B cell (primary cell): ENCODE measurements around the gene C19orf33. TPM values are rescaled to one million over a fixed set of nuclear protein-coding genes. Genes with fewer than 3 reads are reported as not detected.

Experiments used
- ATAC-seq: fragments of 200-7000 bp; cut with Tn5 transposase; one replicate; pipeline ENCODE4 v1.10.0; 2021; ENCODE audit warnings: low read depth, mild to moderate bottlenecking, moderate number of reproducible peaks, moderate library complexity
- CTCF ChIA-PET: fragments of 350-600 bp; sonication (Branson Sonifier 250); formaldehyde crosslinking; loops from one replicate; lab custom pipeline; 2021; ENCODE audit warnings: antibody characterized with exemption, inconsistent platforms; lab: Charles Lee
- POLR2A ChIA-PET: fragments of 350-600 bp; sonication (Branson Sonifier 250); formaldehyde crosslinking; loops from one replicate; lab custom pipeline; 2021; ENCODE audit warnings: antibody characterized with exemption; lab: Charles Lee
- DNase-seq: peaks from one replicate; pipeline ENCODE4 v3.0.0; 2013
- H2AFZ ChIP-seq: 2 replicates; pipeline ENCODE4 v1.6.1; 2012; ENCODE audit warnings: mild to moderate bottlenecking, low read depth, low read length; ENCODE audit not compliant: insufficient read depth, poor library complexity, severe bottlenecking
- H3K27ac ChIP-seq, 2 donors: 1 replicate in 1 of 2; 2 replicates in 1 of 2; pipeline ENCODE4 v1.5.1; 2012 to 2013; ENCODE audit warnings: low read length in 2 of 2, mild to moderate bottlenecking in 2 of 2, moderate library complexity in 1 of 2
- H3K27me3 ChIP-seq, 4 experiments: fragments of 200-600 bp in 1 of 4; sonication (generic) in 1 of 4; replicated peaks in 1 of 4; 1 replicate in 2 of 4; 2 replicates in 2 of 4; pipeline versions ENCODE4 v1.6.1 to v1.7.0; 2013 to 2016; ENCODE audit warnings: low read length in 3 of 4, mild to moderate bottlenecking in 2 of 4, mixed read lengths in 1 of 4, moderate library complexity in 1 of 4; ENCODE audit not compliant: insufficient read depth in 4 of 4, control insufficient read depth in 3 of 4; ENCODE audit errors: control extremely low read depth in 1 of 4
- H3K36me3 ChIP-seq, 2 experiments: replicated peaks in 1 of 2; 1 replicate in 1 of 2; 2 replicates in 1 of 2; pipeline versions ENCODE4 v1.6.1 to v1.7.1; 2013; ENCODE audit warnings: low read length in 1 of 2; ENCODE audit not compliant: insufficient read depth in 2 of 2, control insufficient read depth in 1 of 2; ENCODE audit errors: control extremely low read depth in 1 of 2, extremely low read depth in 1 of 2
- H3K4me1 ChIP-seq, 2 donors: fragments of 200-600 bp in 1 of 2; sonication (generic) in 1 of 2; 1 replicate in 1 of 2; 2 replicates in 1 of 2; pipeline versions ENCODE4 v1.5.1 to v1.6.1; 2013 to 2017; ENCODE audit warnings: low read length in 2 of 2; ENCODE audit not compliant: control insufficient read depth in 2 of 2, insufficient read depth in 2 of 2
- H3K4me2 ChIP-seq: replicated peaks from 2 replicates; pipeline ENCODE3; 2012; ENCODE audit warnings: mild to moderate bottlenecking, low read depth, low read length; ENCODE audit not compliant: poor library complexity, severe bottlenecking
- H3K4me3 ChIP-seq, 5 experiments: fragments of 200-600 bp in 1 of 5; sonication (generic) in 1 of 5; 1 replicate in 3 of 5; 2 replicates in 2 of 5; pipeline versions ENCODE4 v1.5.1 to v1.7.0; 2011 to 2016; ENCODE audit warnings: low read length in 4 of 5, mild to moderate bottlenecking in 4 of 5, low read depth in 2 of 5, control low read depth in 1 of 5, moderate library complexity in 1 of 5; ENCODE audit not compliant: insufficient read depth in 1 of 5; ENCODE audit errors: control extremely low read depth in 1 of 5, extremely low read depth in 1 of 5
- H3K79me2 ChIP-seq: fragments of 200-600 bp; sonication (generic); one replicate; pipeline ENCODE4 v1.6.0; 2016; ENCODE audit warnings: low read length; ENCODE audit not compliant: control insufficient read depth, insufficient read depth
- H3K9ac ChIP-seq: fragments of 200-600 bp; sonication (generic); 2 replicates; pipeline ENCODE4 v1.6.1; 2017; ENCODE audit warnings: mild to moderate bottlenecking, low read length, moderate library complexity
- H3K9me3 ChIP-seq, 3 donors: one replicate each; pipeline versions ENCODE4 v1.6.1 to v1.7.1; 2013; ENCODE audit warnings: low read length in 2 of 3; ENCODE audit not compliant: control insufficient read depth in 2 of 3, insufficient read depth in 1 of 3; ENCODE audit errors: control extremely low read depth in 1 of 3
- H4K20me1 ChIP-seq: 2 replicates; pipeline ENCODE4 v1.6.0; 2012; ENCODE audit warnings: mild to moderate bottlenecking, low read length; ENCODE audit not compliant: insufficient read depth, control insufficient read depth, poor library complexity, severe bottlenecking
- H3K27ac Mint-ChIP-seq: one replicate; pipeline ENCODE4 v1.8.0; 2021; ENCODE audit warnings: mixed read lengths
- H3K27me3 Mint-ChIP-seq: one replicate; pipeline ENCODE4 v1.8.0; 2021; ENCODE audit warnings: mixed read lengths
- H3K4me1 Mint-ChIP-seq: one replicate; pipeline ENCODE4 v1.8.0; 2021; ENCODE audit warnings: mixed read lengths
- H3K4me3 Mint-ChIP-seq: one replicate; pipeline ENCODE4 v1.8.0; 2021; ENCODE audit warnings: mixed read lengths
- H3K9me3 Mint-ChIP-seq: one replicate; pipeline ENCODE4 v1.8.0; 2022; ENCODE audit warnings: mixed read lengths; ENCODE audit not compliant: insufficient read depth
- CTCF ChIP-seq: fragments of 200-600 bp; IDR thresholded peaks from one replicate; pipeline ENCODE4 v1.8.0; 2022; ENCODE audit warnings: antibody characterized with exemption, mild to moderate bottlenecking
- EZH2 ChIP-seq: IDR thresholded peaks from 2 replicates; pipeline ENCODE4 v1.6.1; 2012; ENCODE audit warnings: borderline replicate concordance, low read depth, mild to moderate bottlenecking, moderate library complexity, low read length; ENCODE audit not compliant: insufficient read depth, poor library complexity, severe bottlenecking
- WGBS: methylation state at CpG from one replicate; pipeline ENCODE4 v1.1.5; 2013; ENCODE audit warnings: missing lambda C conversion rate; ENCODE audit not compliant: insufficient coverage; 5-methylcytosine and 5-hydroxymethylcytosine counted together
- intact Hi-C: fragments of 100-400 bp; cut with micrococcal nuclease; formaldehyde crosslinking; loops from one replicate; pipeline ENCODE4 v1.10.0; 2022
- polyA plus RNA-seq: library from polyadenylated mRNA; depleted of rRNA; stranded (reverse); fragments of >200 nt; gene quantifications from 2 replicates; pipeline ENCODE4 v1.2.3, GENCODE V29; 2012
- total RNA-seq, 2 donors: library from RNA; stranded (reverse); fragments of 120-200 nt in 1 of 2; gene quantifications; 1 replicate in 1 of 2; 2 replicates in 1 of 2; pipeline versions ENCODE4 v1.2.3 to v1.2.4, GENCODE V29; 2013 to 2022

The C19orf33 gene
- total and polyA plus RNA-seq, 2 donors (not counting 1 experiment from before 2014, with no cell fraction given), result 1.2 TPM; not detected in 1

GRCh38 chr19:38351865-38352395 is 47.9 kb downstream of the C19orf33 start:
- ATAC-seq (no peak), DNase-seq (no peak)
- Histone ChIP-seq H3K79me2 (no peaks in the 10 kb centered on the region), H3K27me3 (no peaks in the 10 kb centered on the region), H3K4me1 (no peaks in the 10 kb centered on the region), H3K4me2 (no peak overlapping the region), H3K27ac (no peak overlapping the region), H3K36me3 (no peaks in the 10 kb centered on the region), H3K4me3 (no peak overlapping the region), H3K9ac (no peak overlapping the region), H2AFZ (no peak overlapping the region), H4K20me1 (no peaks in the 10 kb centered on the region), H3K9me3 (no peaks in the 10 kb centered on the region)
- H3K27me3 Mint-ChIP-seq, result peaks cover 7% of the 10 kb centered on the region
- H3K4me3 Mint-ChIP-seq, result no peak overlapping the region
- 81% methylated on average over 7 of the region's 9 CpGs for WGBS
- ChIA-PET CTCF (interaction anchor here (0.7 kb wide), 1 partner anchor 22 kb away, joined by 3 read pairs; the partner anchor contains the start of gene PSMD8), POLR2A (no interaction called here)
- intact Hi-C loops, result no loop called here
- no peak overlapping the region for H3K27ac Mint-ChIP-seq
- H3K9me3 Mint-ChIP-seq, result no peaks in the 10 kb centered on the region
- no peaks in the 10 kb centered on the region for H3K4me1 Mint-ChIP-seq
- TF ChIP-seq CTCF (no peak), EZH2 (no peak)

GRCh38 chr19:38352611-38353010 is 48.6 kb downstream of the C19orf33 start:
- Histone ChIP-seq H3K4me3 (no peak overlapping the region), H3K27me3 (no peaks in the 10 kb centered on the region), H3K27ac (no peak overlapping the region), H2AFZ (no peak overlapping the region), H3K4me2 (no peak overlapping the region), H3K79me2 (no peaks in the 10 kb centered on the region), H4K20me1 (no peaks in the 10 kb centered on the region), H3K9me3 (no peaks in the 10 kb centered on the region), H3K4me1 (no peaks in the 10 kb centered on the region), H3K36me3 (no peaks in the 10 kb centered on the region), H3K9ac (no peak overlapping the region)
- ChIA-PET POLR2A (no interaction called here), CTCF (interaction anchor here (0.6 kb wide), 1 partner anchor 26 kb away, joined by 3 read pairs; no protein-coding TSS in a partner anchor)
- WGBS, result 70% methylated on average over 4 of the region's 8 CpGs
- Mint-ChIP-seq H3K27ac (no peak overlapping the region), H3K4me3 (no peak overlapping the region), H3K27me3 (peaks cover 7% of the 10 kb centered on the region), H3K4me1 (no peaks in the 10 kb centered on the region), H3K9me3 (no peaks in the 10 kb centered on the region)
- intact Hi-C loops, result no loop called here
- no peak for TF ChIP-seq EZH2
- no peak for TF ChIP-seq CTCF
- DNase-seq, result no peak
- ATAC-seq, result no peak
